ENCODE measurements around the gene MEOX1. TPM values are rescaled to one million over a fixed set of nuclear protein-coding genes. Genes with fewer than 3 reads are reported as not detected.

MEOX1 gene
- total RNA-seq, 4 donors from 2014 or later: 2.7 to 6.4 (median 4.2) TPM

GRCh38 chr17:43631429-43631828 is 30.3 kb downstream of the MEOX1 start:
- Histone ChIP-seq H3K27ac (no peak overlapping the region), H3K9me3 (no peaks in the 10 kb centered on the region)
- TF ChIP-seq, protein P1, sequence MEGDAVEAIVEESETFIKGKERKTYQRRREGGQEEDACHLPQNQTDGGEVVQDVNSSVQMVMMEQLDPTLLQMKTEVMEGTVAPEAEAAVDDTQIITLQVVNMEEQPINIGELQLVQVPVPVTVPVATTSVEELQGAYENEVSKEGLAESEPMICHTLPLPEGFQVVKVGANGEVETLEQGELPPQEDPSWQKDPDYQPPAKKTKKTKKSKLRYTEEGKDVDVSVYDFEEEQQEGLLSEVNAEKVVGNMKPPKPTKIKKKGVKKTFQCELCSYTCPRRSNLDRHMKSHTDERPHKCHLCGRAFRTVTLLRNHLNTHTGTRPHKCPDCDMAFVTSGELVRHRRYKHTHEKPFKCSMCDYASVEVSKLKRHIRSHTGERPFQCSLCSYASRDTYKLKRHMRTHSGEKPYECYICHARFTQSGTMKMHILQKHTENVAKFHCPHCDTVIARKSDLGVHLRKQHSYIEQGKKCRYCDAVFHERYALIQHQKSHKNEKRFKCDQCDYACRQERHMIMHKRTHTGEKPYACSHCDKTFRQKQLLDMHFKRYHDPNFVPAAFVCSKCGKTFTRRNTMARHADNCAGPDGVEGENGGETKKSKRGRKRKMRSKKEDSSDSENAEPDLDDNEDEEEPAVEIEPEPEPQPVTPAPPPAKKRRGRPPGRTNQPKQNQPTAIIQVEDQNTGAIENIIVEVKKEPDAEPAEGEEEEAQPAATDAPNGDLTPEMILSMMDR (IDR thresholded peaks at IDR 0.05): no peak
- TF ChIP-seq POLR2AphosphoS5 (IDR thresholded peaks at IDR 0.05) (no peak), EP300 (IDR thresholded peaks at IDR 0.05) (no peak), POLR2A (IDR thresholded peaks at IDR 0.05) (no peak)

DNA sequence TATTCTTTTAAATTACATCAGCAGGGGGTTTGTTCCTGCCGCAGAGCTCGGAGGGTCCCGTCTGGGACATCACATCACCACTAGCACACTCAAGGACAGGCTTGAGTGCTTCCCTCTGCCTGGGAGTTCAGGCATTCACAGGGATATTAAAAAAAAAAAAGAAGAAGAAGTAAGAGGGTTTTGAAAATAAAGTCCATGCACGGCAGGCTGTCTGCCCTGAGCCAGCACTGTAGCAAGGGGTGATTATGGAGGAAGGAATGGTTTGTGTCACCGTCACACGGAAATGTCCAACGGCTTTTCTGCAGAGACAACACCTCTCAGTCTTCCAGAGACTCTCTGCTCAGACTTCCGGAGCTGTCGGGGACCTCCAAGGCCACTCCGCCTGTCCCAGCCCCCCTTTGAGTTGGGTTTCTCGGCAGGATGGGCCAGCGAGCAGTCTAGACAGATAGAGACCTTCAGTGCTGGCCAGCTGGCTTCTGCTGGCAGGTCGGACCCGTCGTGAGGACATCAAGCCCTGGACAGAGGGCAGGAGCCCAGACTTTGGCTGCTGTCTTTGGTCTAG is 33.6 kb downstream of the MEOX1 start:
- no peaks in the 10 kb centered on the region for H3K27me3 ChIP-seq
- no peak for DNase-seq (ENCODE audit: low spot score in 2 of 2)
- 75% methylated on average over 15 of the region's 15 CpGs for WGBS
- H3K36me3 ChIP-seq: no peaks in the 10 kb centered on the region
- no peak for TF ChIP-seq POLR2AphosphoS5 (IDR thresholded peaks at IDR 0.05)
- TF ChIP-seq, protein P1 (IDR thresholded peaks at IDR 0.05): no peak
- TF ChIP-seq EP300 (IDR thresholded peaks at IDR 0.05): no peak
- no peak for TF ChIP-seq POLR2A (IDR thresholded peaks at IDR 0.05)
- H3K9me3 ChIP-seq: no peaks in the 10 kb centered on the region
- peaks cover 5% of the 10 kb centered on the region for H3K4me1 ChIP-seq
- H3K27ac ChIP-seq: no peak overlapping the region
- no peak overlapping the region for H3K4me3 ChIP-seq

More at GRCh38 chr17:43631429-43631828, 30.3 kb downstream of the MEOX1 start:
- Histone ChIP-seq H3K36me3 (no peaks in the 10 kb centered on the region), H3K4me3 (no peak overlapping the region), H3K27me3 (no peaks in the 10 kb centered on the region), H3K4me1 (peaks cover 13% of the 10 kb centered on the region)
- 83% methylated on average over 7 of the region's 7 CpGs for WGBS
- no peak for DNase-seq (ENCODE audit: low spot score in 2 of 2)

- Histone ChIP-seq H3K27me3 (no peaks in the 10 kb centered on the region), H3K27ac (no peak overlapping the region), H3K4me3 (no peak overlapping the region), H3K9me3 (no peaks in the 10 kb centered on the region), H3K36me3 (no peaks in the 10 kb centered on the region), H3K4me1 (peaks cover 5% of the 10 kb centered on the region)
- TF ChIP-seq, protein P1 (IDR thresholded peaks at IDR 0.05): no peak
- TF ChIP-seq POLR2AphosphoS5 (IDR thresholded peaks at IDR 0.05) (no peak), EP300 (IDR thresholded peaks at IDR 0.05) (no peak), POLR2A (IDR thresholded peaks at IDR 0.05) (no peak)
- no peak for DNase-seq (ENCODE audit: low spot score in 2 of 2)
- WGBS: 67% methylated on average over 5 of the region's 5 CpGs
Observed at GRCh38 chr17:43627653-43628052, 34.1 kb downstream of the MEOX1 start.

DNA sequence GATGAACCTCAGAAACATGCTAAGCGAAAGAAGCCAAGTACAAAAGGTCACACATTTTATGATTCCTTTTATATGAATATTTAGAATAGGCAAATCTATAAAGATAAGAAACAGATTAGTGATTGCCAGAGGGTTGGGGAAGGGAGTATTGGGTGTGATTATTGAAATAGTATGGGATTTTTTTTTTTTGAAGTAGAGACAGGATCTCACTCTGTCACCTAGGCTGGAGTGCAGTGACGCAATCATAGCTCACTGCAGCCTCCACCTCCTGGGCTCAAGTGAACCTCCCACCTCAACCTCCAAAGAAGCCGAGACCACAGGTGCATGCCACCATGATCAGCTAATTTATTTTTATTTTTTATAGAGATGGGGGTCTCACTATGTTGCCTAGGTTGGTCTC is 35.7 kb downstream of the MEOX1 start:
- DNase-seq (ENCODE audit: low spot score in 2 of 2): no peak
- no peaks in the 10 kb centered on the region for H3K27me3 ChIP-seq
- H3K9me3 ChIP-seq: no peaks in the 10 kb centered on the region
- no peaks in the 10 kb centered on the region for H3K36me3 ChIP-seq
- peaks cover 5% of the 10 kb centered on the region for H3K4me1 ChIP-seq
- H3K4me3 ChIP-seq: no peak overlapping the region
- no peak overlapping the region for H3K27ac ChIP-seq
- TF ChIP-seq POLR2AphosphoS5 (IDR thresholded peaks at IDR 0.05) (no peak), POLR2A (IDR thresholded peaks at IDR 0.05) (no peak), EP300 (IDR thresholded peaks at IDR 0.05) (no peak)
- TF ChIP-seq, protein P1 (IDR thresholded peaks at IDR 0.05): no peak
- WGBS: 69% methylated on average over 3 of the region's 3 CpGs

- H3K9me3 ChIP-seq: no peaks in the 10 kb centered on the region
- peaks cover 5% of the 10 kb centered on the region for H3K4me1 ChIP-seq
- no peaks in the 10 kb centered on the region for H3K27me3 ChIP-seq
- no peak for DNase-seq (ENCODE audit: low spot score in 2 of 2)
- TF ChIP-seq EP300 (IDR thresholded peaks at IDR 0.05) (no peak), POLR2AphosphoS5 (IDR thresholded peaks at IDR 0.05) (no peak), POLR2A (IDR thresholded peaks at IDR 0.05) (no peak)
- TF ChIP-seq, protein P1 (IDR thresholded peaks at IDR 0.05): no peak
- H3K36me3 ChIP-seq: no peaks in the 10 kb centered on the region
- H3K4me3 ChIP-seq: no peak overlapping the region
- H3K27ac ChIP-seq: no peak overlapping the region
Observed at GRCh38 chr17:43625606-43626005, 36.1 kb downstream of the MEOX1 start.

All from suprapubic skin (tissue), 4 donors.